Cardiac muscle cell (in vitro differentiated cells and primary cell): ENCODE data around the gene DUSP22. TPM values are rescaled to one million over a fixed set of nuclear protein-coding genes. Genes with fewer than 3 reads are reported as not detected.
A peak's percentile ranks its signal among the peaks of the same experiment; 100 is the strongest.

Source experiments
- DNase-seq, 2 donors: peaks; one replicate each; pipeline versions ENCODE4 v3.0.0 to v3.0.0-alpha.2; 2010 to 2017; ENCODE audit warnings: low read depth in 1 of 2, low spot score in 1 of 2
- H3K27ac ChIP-seq: fragments of 200-600 bp; sonication (generic); 2 replicates; pipeline ENCODE4 v1.5.1; 2016
- H3K27me3 ChIP-seq: fragments of 200-600 bp; sonication (generic); 2 replicates; pipeline ENCODE4 v1.6.0; 2016; ENCODE audit warnings: control low read depth
- H3K36me3 ChIP-seq: fragments of 200-600 bp; sonication (generic); 2 replicates; pipeline ENCODE4 v1.5.1; 2016; ENCODE audit warnings: control low read depth
- H3K4me1 ChIP-seq: fragments of 200-600 bp; sonication (generic); 2 replicates; pipeline ENCODE4 v1.8.1; 2017; ENCODE audit warnings: low read depth, mild to moderate bottlenecking, mixed run types
- H3K4me3 ChIP-seq: fragments of 200-600 bp; sonication (generic); 2 replicates; pipeline ENCODE4 v1.5.1; 2016; ENCODE audit warnings: mild to moderate bottlenecking
- H3K9me3 ChIP-seq: fragments of 200-600 bp; sonication (generic); 2 replicates; pipeline ENCODE4 v1.5.1; 2017; ENCODE audit warnings: low read depth, mild to moderate bottlenecking, control low read depth
- polyA plus RNA-seq: library from polyadenylated mRNA; unstranded; fragments of >200 nt; fragmentation: Nextera tagmentation; extraction: Ambion mirVana; gene quantifications from 2 replicates; pipeline ENCODE4 v1.2.1, GENCODE V29; 2016
- total RNA-seq: library from RNA; depleted of rRNA; stranded (reverse); fragments of >200 nt; gene quantifications from 2 replicates; pipeline ENCODE4 v1.2.3, GENCODE V29; 2016
- TF ChIP-seq, protein P1 (sequence below): IDR thresholded peaks from 2 replicates; pipeline ENCODE4 v1.5.1; 2012; ENCODE audit warnings: low read depth, mild to moderate bottlenecking, low read length

Gene DUSP22
- total and polyA plus RNA-seq, 2 experiments from 2014 or later, result 50.7 to 89.3 TPM

DNA sequence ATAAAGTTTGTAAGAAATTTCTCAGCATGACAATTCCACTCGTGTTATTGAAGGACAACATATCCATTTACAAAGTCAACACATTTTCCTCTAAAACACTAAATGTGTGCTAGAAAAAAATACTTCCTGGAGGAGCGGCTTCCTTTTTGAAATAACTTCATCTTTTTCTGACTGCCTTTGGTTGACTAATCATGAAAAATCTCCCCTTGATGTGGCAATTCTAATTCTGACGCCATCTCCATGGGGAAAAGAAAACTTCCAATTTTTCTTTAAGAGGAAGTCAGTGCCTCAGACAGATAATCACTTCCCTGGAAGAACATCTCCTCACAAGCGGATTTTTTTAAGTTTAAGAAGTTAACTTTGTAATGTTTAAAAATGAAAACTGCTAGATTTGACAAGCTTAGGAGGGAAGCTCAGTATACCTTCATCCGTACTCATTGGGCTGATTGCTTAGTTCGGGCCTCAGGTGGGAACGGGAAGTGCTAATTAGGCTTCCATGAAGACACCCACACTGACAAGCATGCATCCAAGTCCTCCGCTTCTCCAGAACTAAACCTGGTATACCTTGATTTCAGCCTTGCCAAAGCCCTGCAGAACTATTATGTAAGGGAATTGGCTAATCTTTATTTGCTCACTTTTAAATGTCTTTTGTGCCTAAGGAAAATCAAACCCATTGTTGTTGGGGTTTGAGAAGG is 35.1 kb upstream of the DUSP22 start:
- peak in 1 of 2 donors; percentile 35 for DNase-seq
- H3K27me3 ChIP-seq, result no peaks in the 10 kb centered on the region
- TF ChIP-seq, protein P1, sequence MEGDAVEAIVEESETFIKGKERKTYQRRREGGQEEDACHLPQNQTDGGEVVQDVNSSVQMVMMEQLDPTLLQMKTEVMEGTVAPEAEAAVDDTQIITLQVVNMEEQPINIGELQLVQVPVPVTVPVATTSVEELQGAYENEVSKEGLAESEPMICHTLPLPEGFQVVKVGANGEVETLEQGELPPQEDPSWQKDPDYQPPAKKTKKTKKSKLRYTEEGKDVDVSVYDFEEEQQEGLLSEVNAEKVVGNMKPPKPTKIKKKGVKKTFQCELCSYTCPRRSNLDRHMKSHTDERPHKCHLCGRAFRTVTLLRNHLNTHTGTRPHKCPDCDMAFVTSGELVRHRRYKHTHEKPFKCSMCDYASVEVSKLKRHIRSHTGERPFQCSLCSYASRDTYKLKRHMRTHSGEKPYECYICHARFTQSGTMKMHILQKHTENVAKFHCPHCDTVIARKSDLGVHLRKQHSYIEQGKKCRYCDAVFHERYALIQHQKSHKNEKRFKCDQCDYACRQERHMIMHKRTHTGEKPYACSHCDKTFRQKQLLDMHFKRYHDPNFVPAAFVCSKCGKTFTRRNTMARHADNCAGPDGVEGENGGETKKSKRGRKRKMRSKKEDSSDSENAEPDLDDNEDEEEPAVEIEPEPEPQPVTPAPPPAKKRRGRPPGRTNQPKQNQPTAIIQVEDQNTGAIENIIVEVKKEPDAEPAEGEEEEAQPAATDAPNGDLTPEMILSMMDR, result no peak

DNA sequence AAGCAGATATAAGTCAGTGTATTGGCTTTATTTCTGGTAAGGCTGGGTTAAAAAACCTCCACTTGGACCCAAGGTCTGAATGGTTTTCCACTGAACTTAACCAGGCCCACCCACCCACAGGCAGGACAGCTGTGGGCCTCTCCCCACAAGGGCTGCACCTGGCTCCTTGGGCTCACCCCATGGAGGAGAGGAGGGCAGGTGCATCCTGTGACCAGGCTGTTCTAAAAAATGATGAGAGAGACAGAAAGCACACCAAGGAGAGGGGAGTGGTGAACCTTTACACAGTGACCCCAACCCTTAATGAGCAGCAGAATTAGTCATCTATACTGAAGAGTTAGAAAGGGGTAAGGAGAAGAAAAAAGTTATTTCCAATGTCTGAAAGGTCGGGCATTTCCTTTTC is 34.5 kb upstream of the DUSP22 start:
- TF ChIP-seq, protein P1, result no peak
- Histone ChIP-seq H3K27ac (no peak overlapping the region), H3K9me3 (no peaks in the 10 kb centered on the region), H3K4me3 (no peak overlapping the region), H3K36me3 (no peaks in the 10 kb centered on the region), H3K4me1 (no peaks in the 10 kb centered on the region), H3K27me3 (no peaks in the 10 kb centered on the region)
- DNase-seq, result no peak

More for the DNA sequence above, 35.1 kb upstream of the DUSP22 start:
- no peaks in the 10 kb centered on the region for H3K36me3 ChIP-seq
- no peak overlapping the region for H3K27ac ChIP-seq
- no peaks in the 10 kb centered on the region for H3K9me3 ChIP-seq
- H3K4me3 ChIP-seq, result no peak overlapping the region
- H3K4me1 ChIP-seq, result no peaks in the 10 kb centered on the region

DNA sequence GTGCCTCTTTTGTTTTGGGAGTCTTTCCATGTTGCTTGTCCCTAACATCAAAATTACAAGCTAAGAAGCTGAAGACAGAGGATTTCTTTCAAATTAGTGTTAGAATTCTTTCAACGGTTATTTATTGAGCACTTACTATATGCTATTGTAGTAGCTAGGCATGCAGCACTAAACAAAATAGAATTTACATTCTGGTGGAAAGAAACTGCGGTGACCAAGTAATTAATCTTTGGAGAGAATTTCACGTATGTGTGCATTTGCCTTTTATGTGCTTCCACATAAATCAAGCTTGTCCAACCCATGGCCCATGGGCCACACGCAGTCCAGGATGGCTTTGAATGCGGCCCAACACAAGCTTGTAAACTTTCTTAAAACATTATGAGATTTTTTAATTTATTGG is 33.0 kb upstream of the DUSP22 start:
- H3K4me1 ChIP-seq, result no peaks in the 10 kb centered on the region
- TF ChIP-seq, protein P1, result no peak
- H3K36me3 ChIP-seq, result no peaks in the 10 kb centered on the region
- H3K9me3 ChIP-seq, result no peaks in the 10 kb centered on the region
- DNase-seq, result no peak
- no peak overlapping the region for H3K27ac ChIP-seq
- no peak overlapping the region for H3K4me3 ChIP-seq
- H3K27me3 ChIP-seq, result no peaks in the 10 kb centered on the region

DNA sequence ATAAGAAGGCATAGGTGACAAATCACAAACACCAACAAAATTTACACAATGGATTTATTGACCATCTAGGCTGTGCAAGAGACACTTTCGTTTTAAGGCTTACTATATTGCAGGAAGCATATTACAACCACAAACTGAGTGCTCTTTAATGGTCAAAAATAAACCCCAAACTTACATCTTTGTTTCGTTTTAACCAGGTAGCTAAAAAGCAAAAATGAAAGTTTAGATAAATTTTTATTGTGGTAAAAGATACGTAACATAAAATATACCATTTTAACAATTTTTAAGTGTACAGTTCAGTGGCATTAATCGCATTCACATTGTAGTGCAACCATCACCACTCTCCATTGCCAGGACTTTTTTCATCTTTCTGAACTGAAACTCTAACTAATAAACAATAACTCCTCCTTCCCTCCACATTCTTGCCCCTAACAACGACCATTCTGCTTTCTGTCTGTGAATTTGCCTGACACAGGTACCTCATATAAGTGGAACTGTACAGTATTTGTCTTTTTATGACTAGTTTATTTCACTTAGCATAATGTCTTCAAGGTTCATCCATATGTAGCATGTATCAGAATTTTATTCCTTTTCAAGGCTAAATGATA is 32.3 kb upstream of the DUSP22 start:
- Histone ChIP-seq H3K9me3 (no peaks in the 10 kb centered on the region), H3K27me3 (no peaks in the 10 kb centered on the region)
- TF ChIP-seq, protein P1, result no peak

DNA sequence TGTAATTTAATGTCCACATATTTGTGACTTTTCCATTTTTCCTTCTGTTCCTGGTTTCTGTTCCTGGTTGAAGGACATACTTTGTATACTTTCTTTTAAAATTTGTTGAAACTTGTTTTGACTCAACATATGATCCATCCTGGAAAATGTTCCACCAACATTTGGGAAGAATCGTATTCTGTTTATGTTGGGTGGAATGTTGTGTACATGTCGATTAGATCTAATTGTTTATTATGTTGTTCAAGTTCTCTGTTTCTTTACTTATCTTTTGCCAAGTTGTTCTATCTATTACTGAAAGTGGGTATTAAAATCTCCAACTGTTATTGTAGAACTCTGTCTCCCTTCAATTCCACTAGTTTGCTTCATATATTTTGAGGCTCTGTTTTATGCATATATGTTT is 27.7 kb upstream of the DUSP22 start:
- Histone ChIP-seq H3K27ac (no peak overlapping the region), H3K27me3 (no peaks in the 10 kb centered on the region), H3K4me1 (no peaks in the 10 kb centered on the region), H3K9me3 (no peaks in the 10 kb centered on the region), H3K36me3 (no peaks in the 10 kb centered on the region), H3K4me3 (no peak overlapping the region)
- DNase-seq, result no peak
- TF ChIP-seq, protein P1, result no peak

More for the DNA sequence above, 32.3 kb upstream of the DUSP22 start:
- Histone ChIP-seq H3K4me1 (no peaks in the 10 kb centered on the region), H3K27ac (no peak overlapping the region), H3K4me3 (no peak overlapping the region), H3K36me3 (no peaks in the 10 kb centered on the region)
- DNase-seq, result no peak
